ENCODE measurements around the gene DGKG.

DNA sequence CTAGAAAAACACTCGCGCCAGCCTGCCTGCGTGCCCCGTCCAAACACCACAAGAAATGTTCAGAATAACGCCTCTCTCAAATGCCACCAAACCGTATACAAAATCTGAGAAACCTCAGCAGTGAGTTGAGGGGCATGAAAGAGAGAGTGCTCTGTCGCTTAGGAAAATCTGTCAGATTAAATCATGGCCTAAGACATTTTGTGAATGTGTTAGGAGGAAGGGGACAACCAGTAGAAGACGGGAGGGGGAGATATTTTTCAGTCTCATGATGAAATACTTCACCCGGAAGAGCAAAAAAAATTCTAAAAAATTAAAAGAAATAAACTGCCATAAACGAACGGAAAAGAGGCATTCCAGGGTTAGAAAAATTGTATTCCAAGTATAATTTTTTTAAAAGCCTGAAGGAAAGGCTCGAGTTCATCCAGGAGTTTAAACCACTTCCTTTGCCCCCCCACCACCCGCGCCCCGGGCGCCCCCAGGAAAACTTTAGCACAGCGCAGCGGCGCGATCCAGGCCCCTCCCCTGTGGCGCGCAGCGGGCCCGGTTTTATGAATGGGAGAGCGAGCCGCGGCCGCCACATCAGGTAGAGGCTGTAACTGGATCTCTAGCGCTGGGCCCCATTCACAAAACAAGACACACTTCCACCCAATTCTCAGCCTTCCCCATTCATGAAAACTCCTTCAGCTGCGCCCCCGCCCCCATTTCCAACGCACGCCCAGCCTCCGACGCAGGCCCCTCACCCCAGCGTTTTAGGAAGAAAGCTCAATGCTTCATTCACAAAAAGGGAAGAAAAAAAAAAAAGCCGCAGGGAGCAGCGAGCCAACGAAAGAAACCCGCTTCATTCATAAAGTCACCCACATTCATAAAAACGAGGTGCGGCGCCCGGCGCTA, 254.6 kb downstream of the DGKG start:
- TF ChIP-seq, protein P1, sequence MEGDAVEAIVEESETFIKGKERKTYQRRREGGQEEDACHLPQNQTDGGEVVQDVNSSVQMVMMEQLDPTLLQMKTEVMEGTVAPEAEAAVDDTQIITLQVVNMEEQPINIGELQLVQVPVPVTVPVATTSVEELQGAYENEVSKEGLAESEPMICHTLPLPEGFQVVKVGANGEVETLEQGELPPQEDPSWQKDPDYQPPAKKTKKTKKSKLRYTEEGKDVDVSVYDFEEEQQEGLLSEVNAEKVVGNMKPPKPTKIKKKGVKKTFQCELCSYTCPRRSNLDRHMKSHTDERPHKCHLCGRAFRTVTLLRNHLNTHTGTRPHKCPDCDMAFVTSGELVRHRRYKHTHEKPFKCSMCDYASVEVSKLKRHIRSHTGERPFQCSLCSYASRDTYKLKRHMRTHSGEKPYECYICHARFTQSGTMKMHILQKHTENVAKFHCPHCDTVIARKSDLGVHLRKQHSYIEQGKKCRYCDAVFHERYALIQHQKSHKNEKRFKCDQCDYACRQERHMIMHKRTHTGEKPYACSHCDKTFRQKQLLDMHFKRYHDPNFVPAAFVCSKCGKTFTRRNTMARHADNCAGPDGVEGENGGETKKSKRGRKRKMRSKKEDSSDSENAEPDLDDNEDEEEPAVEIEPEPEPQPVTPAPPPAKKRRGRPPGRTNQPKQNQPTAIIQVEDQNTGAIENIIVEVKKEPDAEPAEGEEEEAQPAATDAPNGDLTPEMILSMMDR (IDR thresholded peaks at IDR 0.05) = no peak
- no peak for TF ChIP-seq POLR2A (IDR thresholded peaks at IDR 0.05)

Data from lower leg skin (tissue), 3 donors.